Breast epithelium (tissue), 4 donors: ENCODE measurements around the gene UACA. TPM values are rescaled to one million over a fixed set of nuclear protein-coding genes. Genes with fewer than 3 reads are reported as not detected.

ENCODE experiments used
- DNase-seq, 2 donors: peaks; one replicate each; pipeline ENCODE4 v3.0.0-alpha.2; 2019; ENCODE audit warnings: low spot score in 2 of 2
- H3K27ac ChIP-seq, 2 donors: fragments of 200-600 bp; sonication (generic) in 1 of 2; one replicate each; pipeline ENCODE4 v1.5.1; 2016 to 2019; ENCODE audit warnings: mild to moderate bottlenecking in 1 of 2
- H3K27me3 ChIP-seq, 2 donors: fragments of 200-600 bp; sonication (generic) in 1 of 2; one replicate each; pipeline versions ENCODE4 v1.5.1 to v1.6.0; 2017 to 2019; ENCODE audit warnings: control low read depth in 1 of 2, mild to moderate bottlenecking in 1 of 2
- H3K36me3 ChIP-seq: fragments of 200-600 bp; one replicate; pipeline ENCODE4 v1.5.1; 2019
- H3K4me1 ChIP-seq, 2 donors: fragments of 200-600 bp; sonication (generic); one replicate each; pipeline ENCODE4 v1.5.1; 2016 to 2019; ENCODE audit warnings: control low read depth in 1 of 2
- H3K4me3 ChIP-seq, 3 donors: fragments of 200-600 bp; sonication (generic); 1 replicate in 2 of 3; 2 replicates in 1 of 3; pipeline ENCODE4 v1.5.1; 2016 to 2019; ENCODE audit warnings: mild to moderate bottlenecking in 3 of 3, moderate library complexity in 2 of 3
- H3K9me3 ChIP-seq, 2 donors: fragments of 200-600 bp; sonication (generic) in 1 of 2; one replicate each; pipeline ENCODE4 v1.5.1; 2016 to 2019; ENCODE audit warnings: control low read depth in 1 of 2
- CTCF ChIP-seq, 3 donors: fragments of 450-650 bp; IDR thresholded peaks; one replicate each; pipeline ENCODE4 v1.5.1; 2016 to 2017; ENCODE audit warnings: antibody characterized with exemption in 3 of 3, mild to moderate bottlenecking in 3 of 3, moderate library complexity in 3 of 3
- POLR2A ChIP-seq: fragments of 450-650 bp; IDR thresholded peaks from one replicate; pipeline ENCODE4 v1.6.1; 2016; ENCODE audit warnings: antibody characterized with exemption, mild to moderate bottlenecking, moderate library complexity
- POLR2AphosphoS5 ChIP-seq, 3 donors: sonication (generic); formaldehyde crosslinking; IDR thresholded peaks; one replicate each; pipeline ENCODE4 v1.6.1; 2017; ENCODE audit warnings: antibody characterized with exemption in 3 of 3
- intact Hi-C: fragments of 100-400 bp; cut with DNase I; formaldehyde crosslinking; loops from one replicate; pipeline ENCODE4 v1.15.1; 2023; ENCODE audit warnings: low total_unique reads
- total RNA-seq, 3 donors: library from RNA; depleted of rRNA; stranded (reverse); fragments of >200 nt; gene quantifications; one replicate each; pipeline ENCODE4 v1.1.0, GENCODE V29; 2016

UACA gene
- total RNA-seq, 3 donors from 2014 or later = 68.5 to 144 (median 71.7) TPM

DNA sequence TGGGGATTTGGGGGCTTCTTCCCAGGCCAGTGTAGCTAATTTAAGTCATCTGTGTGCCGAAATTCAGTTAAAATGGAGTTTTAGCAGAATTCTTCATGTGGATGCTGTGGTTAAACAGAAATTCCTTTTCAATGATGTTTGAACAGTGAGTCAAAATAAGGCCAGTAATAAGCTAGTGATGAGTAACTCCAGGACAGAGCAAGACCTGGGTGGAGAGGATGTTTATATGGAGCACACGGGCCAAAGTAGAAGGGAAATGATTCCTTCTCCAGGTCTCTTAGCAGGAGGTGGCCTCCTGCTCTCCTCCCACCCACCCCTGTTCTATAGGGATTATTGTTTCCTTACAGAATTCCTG lies 31.9 kb upstream of the UACA start:
- H3K27me3 ChIP-seq = no peaks in the 10 kb centered on the region
- TF ChIP-seq POLR2A (no peak), CTCF (IDR thresholded peaks at IDR 0.05) (no peak), POLR2AphosphoS5 (IDR thresholded peaks at IDR 0.05) (no peak)
- H3K4me1 ChIP-seq = peaks cover 4 to 11% of the 10 kb centered on the region in 2 donors
- DNase-seq = no peak
- peak overlapping the region in 1 of 3 donors; percentile 12 for H3K4me3 ChIP-seq
- H3K27ac ChIP-seq = peak overlapping the region; percentile 79 to 95
- intact Hi-C loops = no loop called here
- H3K9me3 ChIP-seq = no peaks in the 10 kb centered on the region
- no peaks in the 10 kb centered on the region for H3K36me3 ChIP-seq

- Histone ChIP-seq H3K27me3 (no peaks in the 10 kb centered on the region), H3K36me3 (no peaks in the 10 kb centered on the region), H3K4me1 (peaks cover 4 to 8% of the 10 kb centered on the region in 2 donors), H3K9me3 (no peaks in the 10 kb centered on the region), H3K4me3 (peak overlapping the region in 1 of 3 donors; percentile 12), H3K27ac (peak overlapping the region; percentile 79 to 95)
- TF ChIP-seq POLR2A = no peak
- intact Hi-C loops = no loop called here
- no peak for DNase-seq
Observed at GRCh38 chr15:70794596-70795310, 31.4 kb upstream of the UACA start.

GRCh38 chr15:70793694-70794093 lies 30.3 kb upstream of the UACA start:
- Histone ChIP-seq H3K4me1 (no peaks in the 10 kb centered on the region), H3K36me3 (no peaks in the 10 kb centered on the region), H3K4me3 (no peak overlapping the region), H3K27ac (peak overlapping the region; percentile 79 to 95), H3K9me3 (no peaks in the 10 kb centered on the region), H3K27me3 (no peaks in the 10 kb centered on the region)
- intact Hi-C loops = no loop called here
- no peak for DNase-seq
- TF ChIP-seq POLR2AphosphoS5 (IDR thresholded peaks at IDR 0.05) (no peak), CTCF (IDR thresholded peaks at IDR 0.05) (no peak), POLR2A (no peak)

DNA sequence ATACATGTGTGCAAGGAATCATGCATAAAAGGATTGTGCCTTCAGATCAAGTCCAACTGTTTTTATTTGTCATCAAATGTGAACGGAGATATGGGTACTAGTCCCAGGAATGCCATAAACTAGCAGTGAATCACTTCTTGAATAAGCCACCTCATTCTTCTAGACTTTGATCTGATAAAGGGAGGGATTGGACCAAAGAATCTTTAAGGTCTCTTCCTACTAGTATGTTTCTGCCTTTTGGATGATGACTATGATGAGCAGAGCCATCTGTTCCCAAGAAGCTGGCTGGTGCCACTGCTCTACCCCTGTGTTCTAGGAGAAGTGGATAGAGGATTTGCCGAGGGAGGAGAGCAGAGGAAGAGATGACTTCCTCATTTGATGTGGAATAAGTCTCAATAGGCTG lies 28.8 kb upstream of the UACA start:
- intact Hi-C loops = no loop called here
- DNase-seq = no peak
- H3K4me1 ChIP-seq = no peaks in the 10 kb centered on the region
- TF ChIP-seq POLR2A (no peak), CTCF (IDR thresholded peaks at IDR 0.05) (no peak)
- no peak overlapping the region for H3K4me3 ChIP-seq
- H3K9me3 ChIP-seq = no peaks in the 10 kb centered on the region
- no peaks in the 10 kb centered on the region for H3K36me3 ChIP-seq
- peak overlapping the region in 1 of 2 donors; percentile 22 for H3K27ac ChIP-seq
- no peaks in the 10 kb centered on the region for H3K27me3 ChIP-seq

- no peak for TF ChIP-seq CTCF (IDR thresholded peaks at IDR 0.05)
- TF ChIP-seq POLR2A = no peak
- TF ChIP-seq POLR2AphosphoS5 (IDR thresholded peaks at IDR 0.05) = no peak
- Histone ChIP-seq H3K27ac (no peak overlapping the region), H3K4me1 (no peaks in the 10 kb centered on the region), H3K9me3 (no peaks in the 10 kb centered on the region), H3K36me3 (no peaks in the 10 kb centered on the region), H3K27me3 (no peaks in the 10 kb centered on the region), H3K4me3 (no peak overlapping the region)
- intact Hi-C loops = no loop called here
- no peak for DNase-seq
Observed at GRCh38 chr15:70791259-70791658, 27.9 kb upstream of the UACA start.
